Sigmoid colon (tissue), 4 donors: ENCODE measurements around the gene PRTFDC1.

ENCODE experiments used
- CTCF ChIP-seq, 4 experiments: fragments of 450-650 bp in 3 of 4; fragments of 200-600 bp in 1 of 4; IDR thresholded peaks; one replicate each; pipeline ENCODE4 v1.5.1; 2016 to 2019; ENCODE audit warnings: antibody characterized with exemption in 4 of 4, mild to moderate bottlenecking in 3 of 4, moderate library complexity in 2 of 4
- POLR2A ChIP-seq, 2 donors: fragments of 450-650 bp; IDR thresholded peaks; one replicate each; pipeline ENCODE4 v1.6.1; 2016; ENCODE audit warnings: antibody characterized with exemption in 2 of 2, mild to moderate bottlenecking in 2 of 2, moderate library complexity in 2 of 2
- POLR2AphosphoS5 ChIP-seq, 4 donors: sonication (generic); formaldehyde crosslinking; IDR thresholded peaks; one replicate each; pipeline ENCODE4 v1.6.1; 2017; ENCODE audit warnings: antibody characterized with exemption in 4 of 4

DNA sequence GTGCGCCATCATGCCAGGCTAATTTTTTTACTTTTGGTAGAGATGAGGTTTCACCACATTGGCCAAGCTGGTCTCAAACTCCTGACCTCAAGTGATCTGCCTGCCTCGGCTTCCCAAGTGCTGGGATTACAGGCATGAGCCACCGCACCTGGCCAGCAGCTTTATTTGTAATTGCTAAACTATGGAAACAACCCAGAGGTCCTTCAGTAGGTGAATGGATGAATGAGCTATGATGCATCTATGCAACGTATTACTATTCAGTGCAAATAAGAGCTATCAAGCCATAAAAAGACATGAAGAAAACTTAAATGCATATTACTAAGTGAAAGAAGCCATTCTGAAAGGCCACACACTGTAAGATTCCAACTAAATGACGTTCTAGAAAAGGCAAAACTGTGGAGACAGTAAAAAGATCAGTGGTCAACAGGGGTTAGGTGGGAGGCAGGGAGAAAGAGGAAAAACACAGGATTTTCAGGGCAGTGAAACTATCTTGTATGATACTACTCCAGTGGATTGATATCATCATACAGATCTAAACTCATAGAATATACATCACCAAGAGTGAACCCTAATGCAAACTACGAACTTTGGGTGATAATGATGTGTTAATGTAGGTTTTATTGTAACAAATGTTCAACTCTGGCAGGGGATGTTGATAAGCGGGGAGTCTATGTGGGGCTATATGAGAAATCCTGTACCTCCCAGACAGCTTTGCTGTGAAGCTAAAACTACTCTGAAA lies 66.7 kb downstream of the PRTFDC1 start:
- no peak for TF ChIP-seq CTCF (IDR thresholded peaks at IDR 0.05)
- TF ChIP-seq POLR2AphosphoS5 (IDR thresholded peaks at IDR 0.05): no peak
- no peak for TF ChIP-seq POLR2A (IDR thresholded peaks at IDR 0.05)
